A549 (cell line): Measurements from ENCODE around the gene BGN. TPM values are rescaled to one million over a fixed set of nuclear protein-coding genes. Genes with fewer than 3 reads are reported as not detected.

Source experiments
- ATAC-seq, 2 experiments: fragments of 200-7000 bp in 1 of 2; fragments of >200 bp in 1 of 2; cut with Nextera tagmentation in 1 of 2; cut with Tn5 transposase in 1 of 2; 3 replicates each; pipeline versions ENCODE4 v1.8.0 to v1.9.1; 2018 to 2020; ENCODE audit warnings: mild to moderate bottlenecking in 1 of 2, moderate library complexity in 1 of 2
- CTCF ChIA-PET: fragments of 300-600 bp; sonication (Branson Sonifier 250); formaldehyde crosslinking; extraction: SDS; loops from one replicate; lab custom pipeline; 2021; ENCODE audit warnings: antibody characterized with exemption, inconsistent platforms; lab: Yijun Ruan, JAX
- POLR2A ChIA-PET: fragments of 350-600 bp; formaldehyde crosslinking; extraction: SDS; loops from one replicate; lab custom pipeline; 2021; ENCODE audit warnings: antibody characterized with exemption, inconsistent platforms; lab: Yijun Ruan, JAX
- DNase-seq, 2 experiments: peaks; one replicate each; pipeline versions ENCODE4 v3.0.0 to v3.0.0-alpha.2; 2011 to 2016; ENCODE audit warnings: low read depth in 1 of 2, low spot score in 1 of 2
- FAIRE-seq: peaks from 2 replicates; lab custom pipeline; 2011; peaks lifted over from hg19 to GRCh38; lab: Jason Lieb, UNC
- H3K27ac ChIP-seq, 2 experiments: fragments of >200 bp; sonication (Bioruptor Twin); formaldehyde crosslinking; 3 replicates each; pipeline ENCODE4 v1.5.1; 2016 to 2017
- H3K4me1 ChIP-seq: fragments of >200 bp; sonication (Bioruptor Twin); formaldehyde crosslinking; 3 replicates; pipeline ENCODE4 v1.6.1; 2016
- H3K4me2 ChIP-seq: fragments of >200 bp; sonication (Bioruptor Twin); formaldehyde crosslinking; 3 replicates; pipeline ENCODE4 v1.6.1; 2016
- H3K4me3 ChIP-seq: fragments of >200 bp; sonication (Bioruptor Twin); formaldehyde crosslinking; 3 replicates; pipeline ENCODE4 v1.5.1; 2016
- H3K9me3 ChIP-seq: fragments of >200 bp; sonication (Bioruptor Twin); formaldehyde crosslinking; 3 replicates; pipeline ENCODE4 v1.6.1; 2016
- ATOH8 ChIP-seq: fragments of 250-450 bp; sonication (Bioruptor Pico); IDR thresholded peaks from 2 replicates; pipeline ENCODE4 v1.5.0; 2020; ENCODE audit warnings: low read depth, mild to moderate bottlenecking, moderate library complexity
- BCL3 ChIP-seq: fragments of >200 bp; sonication (Bioruptor Twin); formaldehyde crosslinking; IDR thresholded peaks from 3 replicates; pipeline ENCODE4 v1.6.1; 2016
- CBX8 ChIP-seq: fragments of 200-600 bp; sonication (generic); IDR thresholded peaks from 2 replicates; pipeline ENCODE4 v1.6.1; 2016
- CEBPB ChIP-seq, 2 experiments: fragments of >200 bp in 1 of 2; sonication (Bioruptor Twin) in 1 of 2; formaldehyde crosslinking in 1 of 2; IDR thresholded peaks; 2 replicates each; pipeline ENCODE4 v1.6.1; 2012 to 2016
- CHD2 ChIP-seq: fragments of 150-350 bp; IDR thresholded peaks from 2 replicates; pipeline ENCODE4 v1.6.1; 2014; ENCODE audit warnings: low read length; ENCODE audit not compliant: partially characterized antibody
- CHD4 ChIP-seq: fragments of 200-600 bp; sonication (generic); IDR thresholded peaks from 2 replicates; pipeline ENCODE4 v1.6.1; 2016; ENCODE audit warnings: antibody characterized with exemption, mild to moderate bottlenecking, borderline replicate concordance
- EHMT2 ChIP-seq: fragments of 200-600 bp; sonication (generic); IDR thresholded peaks from 2 replicates; pipeline ENCODE4 v1.6.1; 2016; ENCODE audit warnings: antibody characterized with exemption, low read depth, mild to moderate bottlenecking, moderate library complexity
- EP300 ChIP-seq, 2 experiments: fragments of >200 bp; sonication (Bioruptor Twin); formaldehyde crosslinking; IDR thresholded peaks; 2 replicates in 1 of 2; 3 replicates in 1 of 2; pipeline ENCODE4 v1.6.1; 2016 to 2017
- FOSB ChIP-seq: fragments of 250-450 bp; sonication (Bioruptor Pico); IDR thresholded peaks from 2 replicates; pipeline ENCODE4 v1.5.0; 2020; ENCODE audit warnings: mild to moderate bottlenecking, moderate library complexity
- FOSL2 ChIP-seq, 2 experiments: fragments of 450-650 bp in 1 of 2; fragments of >200 bp in 1 of 2; sonication (Bioruptor Twin) in 1 of 2; formaldehyde crosslinking; IDR thresholded peaks; 2 replicates each; pipeline versions ENCODE4 v1.5.0 to v1.6.1; 2016 to 2020; ENCODE audit warnings: mild to moderate bottlenecking in 1 of 2, moderate library complexity in 1 of 2
- HDAC2 ChIP-seq: fragments of 200-600 bp; sonication (generic); IDR thresholded peaks from 2 replicates; pipeline ENCODE4 v1.6.1; 2016
- JUNB ChIP-seq: fragments of >200 bp; sonication (Bioruptor Twin); formaldehyde crosslinking; IDR thresholded peaks from 2 replicates; pipeline ENCODE4 v1.6.1; 2016
- KDM1A ChIP-seq: fragments of 200-600 bp; sonication (generic); IDR thresholded peaks from 2 replicates; pipeline ENCODE4 v1.6.1; 2016; ENCODE audit warnings: low read depth, mild to moderate bottlenecking
- MAFK ChIP-seq: fragments of 450-650 bp; IDR thresholded peaks from 2 replicates; pipeline ENCODE4 v1.6.1; 2014; ENCODE audit not compliant: partially characterized antibody
- MAX ChIP-seq: IDR thresholded peaks from 2 replicates; pipeline ENCODE4 v1.6.1; 2012
- NFE2L2 ChIP-seq: fragments of 150-350 bp; conservative IDR thresholded peaks from 2 replicates; pipeline ENCODE4 v1.6.1; 2014; ENCODE audit warnings: low read length
- NPAS2 ChIP-seq: fragments of 250-450 bp; sonication (Bioruptor Pico); IDR thresholded peaks from 2 replicates; pipeline ENCODE4 v1.8.0; 2022; ENCODE audit warnings: mild to moderate bottlenecking, moderate library complexity, borderline replicate concordance
- NR3C1 ChIP-seq: fragments of >200 bp; sonication (Bioruptor Twin); formaldehyde crosslinking; IDR thresholded peaks from 3 replicates; pipeline ENCODE4 v1.6.1; 2017
- RCOR1 ChIP-seq: fragments of 150-350 bp; IDR thresholded peaks from 2 replicates; pipeline ENCODE4 v1.6.1; 2014; ENCODE audit warnings: antibody characterized with exemption, low read length, low read depth
- SMC3 ChIP-seq: fragments of >200 bp; sonication (Bioruptor Twin); formaldehyde crosslinking; IDR thresholded peaks from 3 replicates; pipeline ENCODE4 v1.6.1; 2018; ENCODE audit warnings: inconsistent platforms
- TP53 ChIP-seq: fragments of 250-450 bp; sonication (Bioruptor Pico); IDR thresholded peaks from 2 replicates; pipeline ENCODE4 v1.5.0; 2021; ENCODE audit warnings: mild to moderate bottlenecking, moderate library complexity
- USF2 ChIP-seq: fragments of 450-650 bp; IDR thresholded peaks from 2 replicates; pipeline ENCODE4 v1.6.1; 2014; ENCODE audit warnings: antibody characterized with exemption
- ZC3H11A ChIP-seq: fragments of 450-650 bp; IDR thresholded peaks from 2 replicates; pipeline ENCODE4 v1.6.1; 2014; ENCODE audit warnings: antibody characterized with exemption, mild to moderate bottlenecking
- ZFP36 ChIP-seq: fragments of 450-650 bp; IDR thresholded peaks from 2 replicates; pipeline ENCODE4 v1.6.1; 2014; ENCODE audit warnings: borderline replicate concordance; ENCODE audit not compliant: partially characterized antibody
- WGBS: methylation state at CpG from one replicate; pipeline ENCODE4 v1.1.6; 2017; ENCODE audit errors: missing lambda C conversion rate; 5-methylcytosine and 5-hydroxymethylcytosine counted together
- polyA plus RNA-seq, 4 experiments: library from polyadenylated mRNA; depleted of rRNA in 3 of 4; stranded (reverse); fragments of >200 nt; fragmentation: RNase III in 1 of 4; extraction: RNeasy Plus Mini Kit Qiagen cat#74134 plus additional on column Dnase treatment in 1 of 4; gene quantifications; 2 replicates in 3 of 4; 3 replicates in 1 of 4; pipeline ENCODE4 v1.2.3, GENCODE V29; 2011 to 2017

Gene BGN
- polyA plus RNA-seq, 2 of the 4 experiments (the other 2 are of a cell fraction) = 0.04 TPM; not detected in 1

- H3K27ac ChIP-seq = no peak overlapping the region
- POLR2A ChIA-PET = no interaction called here
- ATAC-seq (no peak), FAIRE-seq (no peak), DNase-seq (no peak)
- 75% methylated on average over 11 of the region's 12 CpGs for WGBS
- no peaks in the 10 kb centered on the region for H3K4me1 ChIP-seq
- H3K9me3 ChIP-seq = no peaks in the 10 kb centered on the region
- TF ChIP-seq EP300 (IDR thresholded peaks at IDR 0.05) (no peak), BCL3 (no peak), KDM1A (no peak), ZFP36 (no peak), CBX8 (no peak), CHD4 (no peak), USF2 (no peak), CHD2 (no peak)
- no peak overlapping the region for H3K4me2 ChIP-seq
- no peak overlapping the region for H3K4me3 ChIP-seq
- CTCF ChIA-PET = interaction anchor here (1.3 to 4.1 kb wide), 3 partner anchors 13 to 33 kb away, joined by 4 to 30 read pairs (median 4); partner anchors contain the start of gene HAUS7
Observed at GRCh38 chrX:153494061-153494460, 719 bp upstream of the BGN start.

- ATAC-seq (peak in 1 of 2 experiments; percentile 14; a peak in 2 of 6 replicates), DNase-seq (no peak), FAIRE-seq (no peak)
- Histone ChIP-seq H3K4me2 (no peak overlapping the region), H3K4me1 (no peaks in the 10 kb centered on the region), H3K27ac (no peak overlapping the region), H3K4me3 (no peak overlapping the region), H3K9me3 (no peaks in the 10 kb centered on the region)
- CTCF ChIA-PET = interaction anchor here (1.7 to 4.1 kb wide), 2 partner anchors 12 to 35 kb away, joined by 5 to 30 read pairs; no protein-coding TSS in a partner anchor
- TF ChIP-seq MAFK (no peak), ZFP36 (no peak)
- POLR2A ChIA-PET = no interaction called here
- 32% methylated on average over 7 of the region's 17 CpGs for WGBS
Observed at GRCh38 chrX:153495362-153495751, 577 bp downstream of the BGN start.

- no peak overlapping the region for H3K4me3 ChIP-seq
- TF ChIP-seq JUNB = no peak
- TF ChIP-seq SMC3 = no peak
- no peak for TF ChIP-seq NFE2L2
- TF ChIP-seq CEBPB (IDR thresholded peaks at IDR 0.05) = no peak
- no peak for TF ChIP-seq FOSB (CRISPR knock-in tag)
- TF ChIP-seq FOSL2 (IDR thresholded peaks at IDR 0.05) = no peak
- TF ChIP-seq FOSL2 (CRISPR knock-in tag; IDR thresholded peaks at IDR 0.05) = no peak
- TF ChIP-seq EHMT2 = no peak
- TF ChIP-seq ATOH8 (CRISPR knock-in tag) = no peak
- TF ChIP-seq NPAS2 (CRISPR knock-in tag) = no peak
- TF ChIP-seq NR3C1 = no peak
- no peak for TF ChIP-seq HDAC2
- no peak for TF ChIP-seq BCL3
- TF ChIP-seq CHD2 = no peak
- no peak for TF ChIP-seq KDM1A
- no peak for TF ChIP-seq MAX
- no peak for TF ChIP-seq TP53
- TF ChIP-seq RCOR1 = no peak
- no peak for TF ChIP-seq ZC3H11A
- H3K4me1 ChIP-seq = no peaks in the 10 kb centered on the region
- DNase-seq = no peak
- CTCF ChIA-PET = interaction anchor here (1.7 to 4.1 kb wide), 2 partner anchors 11 to 35 kb away, joined by 5 to 30 read pairs; no protein-coding TSS in a partner anchor
- POLR2A ChIA-PET = no interaction called here
- no peaks in the 10 kb centered on the region for H3K9me3 ChIP-seq
- no peak for FAIRE-seq
- ATAC-seq = peak in 1 of 2 experiments; percentile 24; a peak in 3 of 6 replicates
- H3K4me2 ChIP-seq = no peak overlapping the region
- no peak overlapping the region for H3K27ac ChIP-seq
- WGBS = 45% methylated on average over 8 of the region's 18 CpGs
Observed at GRCh38 chrX:153495903-153496589, 1.3 kb downstream of the BGN start.
